Fibroblast of peridontal ligament (primary cell): ENCODE results near the gene RDH8.

ENCODE experiments used
- DNase-seq: peaks from one replicate; pipeline ENCODE4 v3.0.0-alpha.2; 2010; ENCODE audit errors: extremely low read depth

The RDH8 gene, protein sequence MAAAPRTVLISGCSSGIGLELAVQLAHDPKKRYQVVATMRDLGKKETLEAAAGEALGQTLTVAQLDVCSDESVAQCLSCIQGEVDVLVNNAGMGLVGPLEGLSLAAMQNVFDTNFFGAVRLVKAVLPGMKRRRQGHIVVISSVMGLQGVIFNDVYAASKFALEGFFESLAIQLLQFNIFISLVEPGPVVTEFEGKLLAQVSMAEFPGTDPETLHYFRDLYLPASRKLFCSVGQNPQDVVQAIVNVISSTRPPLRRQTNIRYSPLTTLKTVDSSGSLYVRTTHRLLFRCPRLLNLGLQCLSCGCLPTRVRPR

GRCh38 chr19:10013316-10013715 is at the start of gene RDH8:
TSS of gene RDH8 (plus strand) at chr19:10013483. CDS start at chr19:10013498, 15 bp downstream.
- no peak for DNase-seq

GRCh38 chr19:9966024-9966423 is 47.3 kb upstream of the RDH8 start:
- DNase-seq: no peak

DNA sequence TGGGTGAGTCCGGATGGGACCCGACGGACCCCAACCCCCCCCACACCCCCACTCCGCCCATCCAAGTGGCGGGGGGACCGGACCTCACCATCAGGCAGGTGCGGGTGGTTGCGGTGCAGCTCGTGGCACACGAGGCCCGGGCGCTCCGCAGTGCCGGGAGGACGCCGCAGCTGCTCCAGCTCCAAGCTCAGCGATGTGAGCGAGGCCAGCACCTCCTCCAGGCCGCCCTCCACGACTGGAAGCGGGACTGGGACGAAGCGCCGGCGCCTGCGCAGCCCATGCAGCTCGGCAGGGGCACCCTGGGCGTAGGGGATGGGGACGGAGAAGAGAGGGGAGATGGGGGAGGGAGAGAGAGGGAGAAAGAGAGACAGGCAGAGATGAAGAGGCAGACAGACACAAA is 46.8 kb upstream of the RDH8 start:
- DNase-seq: no peak

DNA sequence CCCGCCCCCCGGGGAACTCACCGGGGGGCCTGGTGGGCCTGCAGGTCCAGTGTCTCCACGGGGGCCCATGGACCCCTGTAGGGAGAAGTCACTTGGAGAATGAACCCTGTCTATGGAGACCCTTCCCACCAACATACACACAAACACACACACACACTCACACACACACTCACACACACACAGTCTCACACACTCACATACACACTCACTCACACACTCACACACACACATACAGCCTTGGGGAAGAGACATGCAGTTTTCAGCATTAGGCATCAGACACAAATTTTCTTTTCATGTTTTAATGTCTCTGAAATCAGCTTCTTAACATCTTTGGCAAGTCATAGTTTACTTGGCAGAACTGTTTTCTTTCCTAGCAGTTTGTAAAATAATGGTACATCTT is 46.0 kb upstream of the RDH8 start:
- peak; percentile 21 for DNase-seq

DNA sequence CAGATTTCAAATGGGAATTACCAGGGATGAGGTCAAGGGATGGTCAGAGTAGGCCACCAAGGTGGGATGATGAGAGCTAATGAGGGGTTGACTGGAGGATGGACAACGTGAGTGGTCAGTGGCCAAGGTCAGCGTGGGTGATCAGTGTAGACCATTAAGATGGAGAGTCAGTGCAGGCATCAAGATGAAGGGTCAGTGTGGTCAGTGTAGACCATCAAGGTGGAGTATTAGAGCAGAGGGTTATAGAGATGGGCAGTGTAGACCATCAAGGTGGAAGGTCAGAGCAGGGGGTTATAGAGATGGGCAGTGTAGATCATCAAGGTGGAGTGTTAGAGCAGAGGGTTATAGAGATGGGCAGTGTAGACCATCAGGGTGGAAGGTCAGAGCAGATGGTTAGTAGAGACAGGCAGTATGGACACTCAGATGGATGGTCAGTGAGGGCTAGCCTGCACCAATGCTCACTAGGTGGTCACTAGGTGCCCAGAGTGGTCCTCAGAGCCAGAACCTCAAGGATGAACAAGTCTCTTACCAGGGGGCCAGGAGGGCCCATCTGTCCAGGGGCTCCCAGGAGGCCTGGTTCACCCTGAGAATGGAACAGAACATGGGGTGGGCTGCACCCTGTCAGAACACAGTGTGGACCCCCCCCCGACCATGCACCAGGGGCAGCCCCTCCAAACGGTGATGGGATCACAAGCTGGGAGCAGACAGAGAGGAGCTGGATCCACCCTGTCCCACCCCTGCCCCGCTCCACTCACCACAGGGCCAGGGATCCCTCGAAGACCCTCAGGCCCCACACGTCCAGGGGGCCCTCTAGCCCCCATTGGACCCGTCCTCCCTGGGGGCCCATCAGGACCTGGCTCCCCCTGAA is 44.2 kb upstream of the RDH8 start:
- no peak for DNase-seq

GRCh38 chr19:9969688-9969975 is 43.7 kb upstream of the RDH8 start:
- no peak for DNase-seq

GRCh38 chr19:9970481-9970880 is 42.8 kb upstream of the RDH8 start:
- DNase-seq: no peak

GRCh38 chr19:9971166-9971897 is 42.0 kb upstream of the RDH8 start:
- no peak for DNase-seq

DNA sequence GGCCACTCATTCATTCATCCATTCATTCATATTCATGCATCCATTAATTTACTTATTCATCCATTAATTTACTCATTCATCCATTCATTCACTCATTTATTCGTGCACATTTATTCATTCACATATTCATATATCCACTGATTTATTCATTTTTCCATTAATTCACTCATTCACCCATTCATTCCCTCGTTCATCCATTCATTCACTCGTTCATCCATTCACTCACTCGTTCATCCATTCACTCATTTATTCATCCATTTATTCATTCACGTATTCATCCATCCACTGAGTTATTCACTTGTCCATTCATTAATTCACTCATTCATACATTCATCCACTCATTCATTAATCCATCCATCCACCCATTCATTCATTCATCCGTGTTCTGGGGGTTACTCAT is 41.2 kb upstream of the RDH8 start:
- no peak for DNase-seq

DNA sequence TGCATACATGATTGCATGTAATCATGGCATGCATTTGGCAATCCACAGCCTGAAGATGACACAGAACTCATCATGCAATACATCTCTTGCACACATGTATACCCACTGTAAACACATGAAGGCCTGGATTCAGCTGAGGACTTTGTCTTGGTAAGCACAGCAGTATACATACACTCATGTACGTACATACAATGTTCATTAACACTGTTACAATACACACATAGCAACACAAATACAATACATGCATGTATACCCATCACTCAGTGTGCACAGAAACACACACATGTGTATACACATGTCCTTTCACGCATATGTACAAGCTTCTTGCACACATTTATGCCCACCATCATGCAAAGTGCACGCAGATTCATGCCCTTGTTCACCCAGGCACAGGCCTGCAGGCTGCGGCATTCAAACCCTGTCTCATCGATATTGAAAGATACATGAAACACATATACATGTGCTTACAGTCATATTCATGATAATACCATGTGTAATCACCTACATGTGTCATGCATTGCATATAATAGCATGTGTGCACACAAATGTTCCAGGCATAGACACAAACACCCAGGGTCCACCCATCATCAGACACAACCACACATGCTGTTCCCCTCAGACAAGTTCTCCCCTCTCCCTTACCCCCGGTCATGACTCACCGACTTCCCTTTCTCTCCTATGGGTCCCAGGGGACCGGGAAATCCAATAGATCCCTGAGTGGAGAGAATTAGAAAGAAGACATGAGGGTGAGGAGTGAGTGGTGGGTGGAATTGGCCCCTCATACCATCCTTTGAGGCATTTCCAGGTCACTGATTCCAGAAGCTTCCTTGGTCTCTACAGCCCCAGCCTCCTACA is 31.6 kb upstream of the RDH8 start:
- DNase-seq: peak; percentile 21

DNA sequence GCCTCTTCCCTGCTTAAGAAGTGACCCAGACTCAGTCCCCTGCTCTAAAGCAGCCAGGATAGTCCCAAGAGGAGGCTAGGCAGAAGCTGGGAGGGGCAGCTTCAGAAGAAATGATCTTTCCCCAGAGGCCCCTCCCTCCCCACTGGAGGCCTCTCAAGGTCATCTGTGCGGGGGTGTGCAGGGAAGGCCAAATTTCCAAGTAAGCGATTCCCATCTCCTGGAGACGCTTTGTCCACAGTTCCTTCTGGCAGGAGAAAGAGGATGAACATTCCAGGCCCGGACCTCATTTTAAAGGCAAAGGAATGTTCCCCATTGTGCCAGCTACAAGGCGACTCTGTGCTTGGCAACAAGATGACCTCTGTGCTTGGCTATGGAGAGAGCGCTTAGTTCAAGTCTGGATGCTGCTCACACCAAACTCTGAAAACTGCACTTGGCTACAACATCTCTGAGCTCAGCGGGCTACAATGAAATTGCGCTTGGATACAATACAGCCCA is 26.4 kb upstream of the RDH8 start:
- DNase-seq: peak; percentile 93

- no peak for DNase-seq
Measured at GRCh38 chr19:9989504-9989903, 23.8 kb upstream of the RDH8 start.

DNA sequence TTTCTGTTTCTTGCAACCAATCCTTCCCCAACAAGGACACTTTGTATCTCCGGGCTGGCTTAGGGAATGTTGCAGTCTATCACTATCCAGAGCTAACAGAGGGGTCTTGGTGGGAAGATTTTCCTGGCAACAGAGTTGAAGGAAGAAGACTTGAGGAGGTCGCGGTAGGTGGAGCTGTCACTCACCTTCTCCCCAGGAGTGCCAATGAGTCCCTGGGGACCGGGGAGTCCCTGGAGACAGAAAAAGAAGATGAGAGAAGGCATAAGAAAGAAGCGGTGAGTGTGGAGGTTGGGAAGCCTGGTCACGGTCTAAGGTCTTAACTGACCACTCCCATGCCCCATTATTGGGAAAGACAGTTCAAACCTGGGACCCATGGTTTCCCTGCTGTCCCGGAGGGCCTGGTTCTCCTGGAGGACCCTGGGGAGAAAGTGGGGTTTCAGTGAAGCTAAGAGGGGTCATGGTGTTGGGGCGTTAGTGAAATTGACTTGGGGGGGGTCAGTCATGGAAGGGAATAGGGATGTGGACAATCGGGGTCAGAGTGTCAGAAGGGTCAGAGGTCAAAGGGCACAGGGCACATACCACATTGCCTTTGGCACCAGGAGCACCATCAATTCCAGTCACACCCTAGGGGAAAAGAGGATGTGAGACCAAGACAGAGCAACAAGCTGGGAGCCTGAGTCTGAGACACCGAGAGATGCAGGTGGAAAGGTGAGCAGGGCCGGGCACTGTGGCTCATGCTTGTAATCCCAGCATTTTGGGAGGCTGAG is 21.7 kb upstream of the RDH8 start:
- no peak for DNase-seq

DNA sequence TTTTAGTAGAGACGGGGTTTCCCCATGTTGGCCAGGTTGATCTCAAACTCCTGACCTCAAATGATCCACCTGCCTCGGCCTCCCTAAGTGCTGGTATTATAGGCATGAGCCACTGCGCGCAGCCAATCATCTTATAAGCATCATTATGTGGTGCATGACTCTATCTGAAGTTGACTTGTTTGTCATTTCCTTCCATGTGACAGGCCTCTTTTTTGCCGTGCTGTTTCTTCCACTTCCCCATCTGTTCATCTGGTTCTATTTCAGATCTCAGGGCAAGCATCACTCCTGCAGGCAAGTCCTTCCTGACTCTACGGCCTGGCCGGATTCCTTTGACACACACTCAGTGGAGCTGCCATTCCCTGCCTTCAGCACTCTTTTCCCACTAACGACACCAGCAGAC is 18.2 kb upstream of the RDH8 start:
- no peak for DNase-seq

DNA sequence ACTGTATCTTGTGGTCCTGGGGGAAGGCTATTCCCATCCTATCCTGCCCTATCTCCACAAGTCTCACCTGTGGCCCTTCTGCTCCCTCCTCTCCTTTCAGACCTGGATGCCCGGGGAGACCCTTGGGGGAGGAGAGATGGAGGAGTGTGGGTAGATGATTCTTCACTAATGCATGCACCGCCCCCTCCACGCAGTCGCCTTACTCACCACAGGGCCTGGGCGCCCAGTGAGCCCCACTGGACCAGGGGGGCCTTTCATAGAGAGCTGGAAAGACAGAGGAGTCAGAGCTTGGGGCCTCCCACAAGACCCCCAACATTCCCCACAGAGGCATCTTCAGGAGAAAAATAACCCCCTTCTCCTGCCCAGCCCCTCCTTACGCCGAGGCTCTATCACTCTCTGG is 17.3 kb upstream of the RDH8 start:
- DNase-seq: no peak

DNA sequence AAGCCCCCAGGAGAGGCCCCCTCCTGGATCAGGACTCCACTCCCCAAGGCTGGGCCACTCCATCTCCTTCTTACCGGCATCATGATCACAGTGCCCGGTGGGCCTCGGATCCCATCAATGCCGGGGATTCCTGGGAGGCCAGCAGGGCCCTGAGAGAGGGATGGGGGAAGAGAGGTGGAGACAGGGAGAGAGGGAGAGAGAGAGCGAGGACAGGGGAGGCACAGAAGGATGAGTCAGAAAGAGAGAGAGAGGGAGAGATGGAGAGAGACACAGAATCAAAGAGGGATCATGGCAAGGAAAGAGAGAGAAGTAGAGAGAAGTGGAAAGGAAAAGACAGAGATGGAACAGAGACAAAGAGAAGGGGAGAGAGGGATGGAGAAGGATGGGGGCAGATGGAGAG is 16.7 kb upstream of the RDH8 start:
- peak; percentile 25 for DNase-seq

DNA sequence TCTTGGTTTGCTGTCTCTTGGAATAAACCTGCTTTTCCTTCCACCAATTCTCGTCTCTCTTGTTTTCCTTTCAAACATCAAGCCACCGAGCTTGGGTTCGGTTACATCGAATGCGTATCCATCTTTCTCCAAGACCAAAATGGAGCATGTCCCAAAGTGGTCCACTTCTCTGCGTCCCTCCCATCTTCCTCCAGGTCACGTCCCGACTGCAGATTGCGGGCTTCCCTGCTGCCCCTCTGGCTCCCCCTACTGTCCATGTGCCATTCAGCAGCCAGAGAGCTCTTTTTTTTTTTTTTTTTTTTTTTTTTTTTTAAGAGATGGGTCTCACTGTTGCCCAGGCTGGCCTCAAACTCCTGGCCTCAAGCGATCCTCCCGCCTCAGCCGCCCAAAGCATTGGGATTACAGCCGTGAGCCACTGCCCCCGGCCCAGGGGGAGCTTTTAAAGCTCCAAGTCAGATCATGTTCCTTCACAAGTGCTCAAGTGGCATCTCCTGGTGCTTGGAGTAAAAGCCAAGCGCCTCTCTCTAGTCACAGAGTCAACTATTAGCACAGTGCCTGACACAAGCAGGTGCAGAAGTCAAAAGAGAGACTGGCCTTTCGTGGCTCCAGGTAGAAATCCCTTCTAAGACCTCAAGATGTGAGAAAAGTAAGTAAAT is 13.0 kb upstream of the RDH8 start:
- DNase-seq: peak; percentile 72

DNA sequence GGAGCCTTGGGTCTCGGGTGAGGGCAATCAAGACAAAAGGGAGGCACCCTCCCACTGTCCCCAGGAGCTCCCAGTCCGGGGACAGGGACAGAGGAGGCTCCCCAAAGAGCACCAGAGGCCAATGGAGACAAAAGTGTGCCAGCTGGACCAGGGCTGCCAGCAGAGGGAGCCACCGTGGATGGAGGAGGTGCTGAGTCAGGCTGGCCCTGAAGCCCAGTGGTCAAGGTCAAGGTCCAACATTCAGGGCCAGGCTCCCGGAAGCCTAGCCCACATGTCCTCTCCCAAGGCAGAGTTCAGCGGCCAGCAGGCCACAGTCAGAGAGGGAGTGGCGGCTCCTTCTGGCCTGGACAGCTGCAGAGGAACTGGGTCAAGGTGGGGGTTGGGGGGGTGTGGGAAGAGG is 11.4 kb upstream of the RDH8 start:
- DNase-seq: no peak

- no peak for DNase-seq
Measured at GRCh38 chr19:10003271-10003670, 10.0 kb upstream of the RDH8 start.

- no peak for DNase-seq
Measured at GRCh38 chr19:10004617-10005016, 8.7 kb upstream of the RDH8 start.
